ENCODE measurements around the gene CTSD. TPM values are rescaled to one million over a fixed set of nuclear protein-coding genes. Genes with fewer than 3 reads are reported as not detected.

CTSD gene
- total RNA-seq, 4 donors from 2014 or later: 573 to 913 (median 707) TPM

DNA sequence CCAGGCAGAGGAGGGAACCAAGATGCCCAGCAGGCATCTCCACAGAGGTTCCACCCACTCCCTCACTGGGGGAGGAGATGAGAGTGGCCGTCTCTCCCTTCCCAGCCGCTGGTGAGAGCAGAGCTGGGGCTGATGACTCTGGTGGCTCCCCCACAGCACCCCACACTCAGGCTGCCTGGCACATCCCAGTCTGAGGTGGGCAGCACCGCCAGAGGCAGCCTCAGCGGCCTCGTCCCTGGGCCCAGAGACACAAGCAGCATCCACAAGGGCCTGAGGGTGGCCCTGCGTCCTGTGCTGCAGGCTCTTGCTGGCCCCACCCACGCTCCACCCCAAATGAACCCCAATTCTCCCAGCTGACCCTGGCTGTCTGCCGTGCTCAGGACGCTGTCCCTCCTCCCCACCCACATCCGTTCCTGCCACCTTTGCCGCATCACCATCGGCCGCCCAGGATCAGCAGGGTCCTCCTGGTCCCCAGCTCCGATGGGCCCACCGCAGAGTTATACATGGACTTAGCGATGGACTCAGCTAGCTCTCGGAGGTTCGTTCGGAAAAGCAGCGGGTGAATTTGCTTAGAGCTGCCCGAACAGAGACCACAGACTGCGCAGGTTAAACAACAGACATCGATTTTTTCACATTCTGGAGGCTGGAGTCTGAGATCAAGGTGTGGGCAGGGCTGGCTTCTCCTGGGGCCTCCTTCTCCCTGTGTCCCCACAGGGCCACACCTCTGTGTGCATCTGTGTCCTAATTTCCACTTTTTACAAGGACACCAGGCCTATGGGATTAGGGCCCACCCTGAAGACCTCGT lies 20.2 kb upstream of the CTSD start:
- intact Hi-C loops (cut with DNase I; ENCODE audit: low total_unique reads): no loop called here
- TF ChIP-seq POLR2A (IDR thresholded peaks at IDR 0.05) (no peak), CTCF (IDR thresholded peaks at IDR 0.05) (no peak)
- H3K4me3 ChIP-seq (ENCODE audit: low read depth, poor library complexity, severe bottlenecking): no peak overlapping the region
- peak in 1 of 2 donors; percentile 81 for DNase-seq (ENCODE audit: low spot score in 2 of 2)
- 84 to 86% methylated on average over 22 to 23 of the region's 24 CpGs for WGBS, 2 donors

GRCh38 chr11:1782831-1783724 lies 19.4 kb upstream of the CTSD start:
- no peak overlapping the region for H3K4me3 ChIP-seq (ENCODE audit: low read depth, poor library complexity, severe bottlenecking)
- WGBS, 2 donors: 73 to 79% methylated on average over 19 to 20 of the region's 20 CpGs
- DNase-seq (ENCODE audit: low spot score in 2 of 2): peak in 1 of 2 donors; percentile 81
- intact Hi-C loops (cut with DNase I; ENCODE audit: low total_unique reads): no loop called here
- TF ChIP-seq POLR2A (IDR thresholded peaks at IDR 0.05) (no peak), CTCF (IDR thresholded peaks at IDR 0.05) (no peak)

DNA sequence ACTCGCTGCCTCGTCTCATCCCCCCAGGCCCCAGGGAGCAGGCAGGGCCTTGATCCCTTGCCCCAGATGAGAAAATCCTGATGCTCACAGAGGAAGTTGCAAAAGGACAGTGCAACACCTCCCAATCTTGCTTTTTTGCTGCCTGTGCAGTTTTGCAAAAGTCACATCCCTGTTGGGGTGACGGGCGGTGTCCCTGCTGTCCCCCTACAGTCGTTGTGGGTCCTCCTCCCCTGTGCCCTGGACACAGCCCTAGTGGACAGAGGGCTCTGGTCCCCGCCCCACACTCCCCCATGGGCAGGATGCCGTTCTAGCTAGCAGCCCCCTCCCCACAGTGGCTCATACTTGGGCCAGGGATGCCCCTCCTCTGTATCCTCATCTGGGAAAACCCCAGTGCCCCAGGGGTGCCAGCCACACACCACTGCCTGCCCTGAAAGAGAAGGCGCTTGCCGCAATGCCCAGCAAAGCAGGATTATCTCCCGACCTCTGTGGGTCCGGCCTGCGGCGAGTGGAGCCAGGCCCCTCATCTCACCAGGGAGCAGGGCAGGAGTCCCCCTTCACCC lies 18.4 kb upstream of the CTSD start:
- 78 to 81% methylated on average over 13 of the region's 13 CpGs for WGBS, 2 donors

DNA sequence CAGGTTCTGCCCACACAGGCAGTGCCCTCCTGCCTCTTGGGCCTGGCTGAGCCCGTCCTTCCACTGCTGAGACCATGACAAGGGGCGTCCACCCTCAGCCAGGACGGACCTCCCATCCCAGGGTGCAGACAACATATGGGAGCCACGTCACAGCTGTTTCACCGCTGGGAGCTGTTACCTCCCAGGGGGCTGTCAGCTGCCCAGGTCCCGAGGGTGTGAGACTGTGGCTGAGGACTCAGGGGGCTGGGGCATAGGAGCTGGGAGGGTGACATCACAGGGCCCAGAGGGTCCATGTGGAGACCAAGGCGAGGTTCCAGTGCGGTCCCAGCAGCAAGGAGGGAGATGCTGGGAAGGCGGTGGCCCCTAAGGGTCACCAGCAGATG lies 17.9 kb upstream of the CTSD start:
- TF ChIP-seq CTCF (IDR thresholded peaks at IDR 0.05) (no peak), POLR2A (IDR thresholded peaks at IDR 0.05) (no peak)
- DNase-seq (ENCODE audit: low spot score in 2 of 2): peak in 1 of 2 donors; percentile 77
- WGBS, 2 donors: 79 to 88% methylated on average over 9 of the region's 9 CpGs
- intact Hi-C loops (cut with DNase I; ENCODE audit: low total_unique reads): no loop called here
- no peak overlapping the region for H3K4me3 ChIP-seq (ENCODE audit: low read depth, poor library complexity, severe bottlenecking)

More for the DNA sequence above, 18.4 kb upstream of the CTSD start:
- DNase-seq (ENCODE audit: low spot score in 2 of 2): peak in 1 of 2 donors; percentile 62
- TF ChIP-seq POLR2A (IDR thresholded peaks at IDR 0.05): no peak
- no peak for TF ChIP-seq CTCF (IDR thresholded peaks at IDR 0.05)
- no peak overlapping the region for H3K4me3 ChIP-seq (ENCODE audit: low read depth, poor library complexity, severe bottlenecking)
- intact Hi-C loops (cut with DNase I; ENCODE audit: low total_unique reads): no loop called here

GRCh38 chr11:1780700-1781592 lies 17.2 kb upstream of the CTSD start:
- TF ChIP-seq POLR2A (IDR thresholded peaks at IDR 0.05): no peak
- no peak for TF ChIP-seq CTCF (IDR thresholded peaks at IDR 0.05)
- WGBS, 2 donors: 73 to 74% methylated on average over 24 to 25 of the region's 25 CpGs
- DNase-seq (ENCODE audit: low spot score in 2 of 2): peak in 1 of 2 donors; percentile 87
- no peak overlapping the region for H3K4me3 ChIP-seq (ENCODE audit: low read depth, poor library complexity, severe bottlenecking)
- intact Hi-C loops (cut with DNase I; ENCODE audit: low total_unique reads): no loop called here
